Astrocyte (in vitro differentiated cells and primary cell): Measurements from ENCODE around the gene CELSR2. TPM values are rescaled to one million over a fixed set of nuclear protein-coding genes. Genes with fewer than 3 reads are reported as not detected.

ENCODE experiments used
- DNase-seq: peaks from one replicate; pipeline ENCODE4 v3.0.0-alpha.2; 2010; ENCODE audit warnings: low read depth
- FAIRE-seq: peaks from 2 replicates; lab custom pipeline; 2011; peaks lifted over from hg19 to GRCh38; lab: Jason Lieb, UNC
- H2AFZ ChIP-seq: 2 replicates; pipeline ENCODE4 v1.6.0; 2012; ENCODE audit warnings: low read depth, low read length, inconsistent platforms
- H3K27ac ChIP-seq: 2 replicates; pipeline ENCODE4 v1.5.1; 2011; ENCODE audit warnings: low read depth, low read length, inconsistent platforms
- H3K27me3 ChIP-seq: 2 replicates; pipeline ENCODE4 v1.6.0; 2011; ENCODE audit warnings: low read length, inconsistent platforms; ENCODE audit not compliant: insufficient read depth
- H3K36me3 ChIP-seq: 2 replicates; pipeline ENCODE4 v1.5.1; 2011; ENCODE audit warnings: low read length, inconsistent platforms; ENCODE audit not compliant: insufficient read depth
- H3K4me1 ChIP-seq: 2 replicates; pipeline ENCODE4 v1.5.1; 2011; ENCODE audit warnings: low read length, inconsistent platforms; ENCODE audit not compliant: insufficient read depth
- H3K4me2 ChIP-seq: 2 replicates; pipeline ENCODE4 v1.6.0; 2012; ENCODE audit warnings: low read length, inconsistent platforms
- H3K4me3 ChIP-seq: 2 replicates; pipeline ENCODE4 v1.5.1; 2011; ENCODE audit warnings: low read depth, mild to moderate bottlenecking, low read length, inconsistent platforms; ENCODE audit not compliant: insufficient read depth
- H3K79me2 ChIP-seq: 2 replicates; pipeline ENCODE4 v1.6.0; 2012; ENCODE audit warnings: mild to moderate bottlenecking, low read length, inconsistent platforms; ENCODE audit not compliant: insufficient read depth
- H3K9ac ChIP-seq: 2 replicates; pipeline ENCODE4 v1.6.0; 2012; ENCODE audit warnings: mild to moderate bottlenecking, low read length, inconsistent platforms
- H3K9me3 ChIP-seq: 2 replicates; pipeline ENCODE4 v1.5.1; 2012; ENCODE audit warnings: low read depth, mild to moderate bottlenecking, low read length, inconsistent platforms; ENCODE audit not compliant: insufficient read depth
- H4K20me1 ChIP-seq: 2 replicates; pipeline ENCODE4 v1.6.0; 2012; ENCODE audit warnings: low read length, inconsistent platforms; ENCODE audit not compliant: insufficient read depth
- H3K27ac Mint-ChIP-seq: one replicate; pipeline ENCODE4 v1.8.0; 2021; ENCODE audit warnings: mild to moderate bottlenecking, mixed read lengths; ENCODE audit not compliant: unreplicated experiment
- H3K27me3 Mint-ChIP-seq: one replicate; pipeline ENCODE4 v1.8.0; 2021; ENCODE audit warnings: low read depth, mixed read lengths; ENCODE audit not compliant: unreplicated experiment
- H3K36me3 Mint-ChIP-seq: one replicate; pipeline ENCODE4 v1.8.0; 2021; ENCODE audit warnings: low read depth, mixed read lengths; ENCODE audit not compliant: unreplicated experiment
- H3K4me1 Mint-ChIP-seq: one replicate; pipeline ENCODE4 v1.8.0; 2021; ENCODE audit warnings: low read depth, mixed read lengths; ENCODE audit not compliant: unreplicated experiment
- H3K4me3 Mint-ChIP-seq: one replicate; pipeline ENCODE4 v1.8.0; 2021; ENCODE audit warnings: mild to moderate bottlenecking, moderate library complexity, mixed read lengths; ENCODE audit not compliant: unreplicated experiment
- H3K9me3 Mint-ChIP-seq: one replicate; pipeline ENCODE4 v1.8.0; 2021; ENCODE audit warnings: mild to moderate bottlenecking, mixed read lengths; ENCODE audit not compliant: unreplicated experiment
- CTCF ChIP-seq: IDR thresholded peaks from 2 replicates; pipeline ENCODE4 v1.5.1; 2011; ENCODE audit warnings: low read depth, mild to moderate bottlenecking, inconsistent platforms, low read length, moderate library complexity; ENCODE audit not compliant: insufficient read depth
- EZH2 ChIP-seq: IDR thresholded peaks from 2 replicates; pipeline ENCODE4 v1.6.1; 2012; ENCODE audit warnings: mild to moderate bottlenecking, low read length, inconsistent platforms; ENCODE audit not compliant: insufficient read depth
- total RNA-seq: library from RNA; stranded (reverse); gene quantifications from 2 replicates; pipeline ENCODE4 v1.2.1, GENCODE V29; 2021

The CELSR2 gene
- total RNA-seq, 1 donor from 2014 or later = 10.0 TPM

- Histone ChIP-seq H3K9me3 (no peaks in the 10 kb centered on the region), H3K27ac (peak overlapping the region; percentile 41), H3K79me2 (no peaks in the 10 kb centered on the region), H4K20me1 (peaks cover 25% of the 10 kb centered on the region), H3K4me2 (no peak overlapping the region), H3K4me1 (peaks cover 19% of the 10 kb centered on the region), H3K36me3 (peaks cover 42% of the 10 kb centered on the region), H3K27me3 (no peaks in the 10 kb centered on the region), H3K4me3 (no peak overlapping the region), H3K9ac (no peak overlapping the region), H2AFZ (no peak overlapping the region)
- Mint-ChIP-seq H3K27ac (no peak overlapping the region), H3K27me3 (no peaks in the 10 kb centered on the region), H3K9me3 (no peaks in the 10 kb centered on the region), H3K4me3 (no peak overlapping the region), H3K4me1 (peaks cover 21% of the 10 kb centered on the region), H3K36me3 (peaks cover 24% of the 10 kb centered on the region)
- FAIRE-seq (no peak), DNase-seq (no peak)
- TF ChIP-seq EZH2 (no peak), CTCF (peak; percentile 40)
These were observed 9.8 kb upstream of the CELSR2 start for GRCh38 chr1:109239409-109240068.

- Mint-ChIP-seq H3K36me3 (peaks cover 19% of the 10 kb centered on the region), H3K4me1 (peaks cover 21% of the 10 kb centered on the region), H3K27me3 (no peaks in the 10 kb centered on the region), H3K27ac (no peak overlapping the region), H3K4me3 (no peak overlapping the region), H3K9me3 (no peaks in the 10 kb centered on the region)
- H3K27me3 ChIP-seq = no peaks in the 10 kb centered on the region
- H3K4me3 ChIP-seq = no peak overlapping the region
- TF ChIP-seq EZH2 (no peak), CTCF (no peak)
- peaks cover 19% of the 10 kb centered on the region for H3K4me1 ChIP-seq
- peak overlapping the region; percentile 23 for H3K9ac ChIP-seq
- peaks cover 18% of the 10 kb centered on the region for H4K20me1 ChIP-seq
- H3K27ac ChIP-seq = peak overlapping the region; percentile 41
- H2AFZ ChIP-seq = no peak overlapping the region
- no peak for FAIRE-seq
- no peaks in the 10 kb centered on the region for H3K9me3 ChIP-seq
- H3K36me3 ChIP-seq = peaks cover 34% of the 10 kb centered on the region
- H3K4me2 ChIP-seq = peak overlapping the region; percentile 26
- no peaks in the 10 kb centered on the region for H3K79me2 ChIP-seq
- peak; percentile 49 for DNase-seq
These were observed 8.9 kb upstream of the CELSR2 start for GRCh38 chr1:109240158-109241152.
